HG03159 (cell line): ENCODE measurements around the gene PRR14.
"Not testable (repeated sequence)": the region's sequence is repeated elsewhere in the genome, so short reads cannot be mapped to it uniquely, and the experiment has no call there.

ENCODE experiments used
- ATAC-seq: cut with Tn5 transposase; IDR thresholded peaks from one replicate; pipeline ENCODE4 v1.9.1; 2021; ENCODE audit warnings: mild to moderate bottlenecking, moderate library complexity; ENCODE audit not compliant: unreplicated experiment

PRR14 gene

GRCh38 chr16:30688701-30689100 is 37.9 kb downstream of the PRR14 start:
- ATAC-seq: no peak

- no peak for ATAC-seq
These were observed 41.1 kb downstream of the PRR14 start for GRCh38 chr16:30691907-30692306.

GRCh38 chr16:30692396-30693064 is 41.8 kb downstream of the PRR14 start:
- ATAC-seq: no peak

GRCh38 chr16:30694926-30695693 is 44.4 kb downstream of the PRR14 start:
- ATAC-seq: no peak

- ATAC-seq: not testable (repeated sequence)
These were observed 45.9 kb downstream of the PRR14 start for GRCh38 chr16:30696646-30697045.

GRCh38 chr16:30697264-30698138 is 46.7 kb downstream of the PRR14 start:
- ATAC-seq: peak; percentile 82

GRCh38 chr16:30698139-30698815 is 47.5 kb downstream of the PRR14 start:
- ATAC-seq: peak; percentile 64

GRCh38 chr16:30698816-30699614 is 48.3 kb downstream of the PRR14 start, which contains the start of gene SRCAP:
Gene SRCAP (plus strand): TSS chr16:30699171. CDS start chr16:30700825, 1,654 bp downstream.
- ATAC-seq: peak; percentile 27

- ATAC-seq: no peak
These were observed 48.9 kb downstream of the PRR14 start for GRCh38 chr16:30699615-30700099.

- ATAC-seq: no peak
These were observed 49.7 kb downstream of the PRR14 start for GRCh38 chr16:30700491-30700890.

GRCh38 chr16:30700971-30701370 is 50.2 kb downstream of the PRR14 start:
- ATAC-seq: no peak

- not testable (repeated sequence) for ATAC-seq
These were observed 52.3 kb downstream of the PRR14 start for GRCh38 chr16:30703071-30703470.

GRCh38 chr16:30703971-30704370 is 53.2 kb downstream of the PRR14 start:
- ATAC-seq: no peak
